COR-L47 (cell line): Measurements from ENCODE around the gene FARP2.

Experiments used
- DNase-seq: peaks from one replicate; lab custom pipeline; 2025; lab: John Stamatoyannopoulos, UW

The FARP2 gene

GRCh38 chr2:241489733-241490680 is 133.9 kb downstream of the FARP2 start:
- no peak for DNase-seq

DNA sequence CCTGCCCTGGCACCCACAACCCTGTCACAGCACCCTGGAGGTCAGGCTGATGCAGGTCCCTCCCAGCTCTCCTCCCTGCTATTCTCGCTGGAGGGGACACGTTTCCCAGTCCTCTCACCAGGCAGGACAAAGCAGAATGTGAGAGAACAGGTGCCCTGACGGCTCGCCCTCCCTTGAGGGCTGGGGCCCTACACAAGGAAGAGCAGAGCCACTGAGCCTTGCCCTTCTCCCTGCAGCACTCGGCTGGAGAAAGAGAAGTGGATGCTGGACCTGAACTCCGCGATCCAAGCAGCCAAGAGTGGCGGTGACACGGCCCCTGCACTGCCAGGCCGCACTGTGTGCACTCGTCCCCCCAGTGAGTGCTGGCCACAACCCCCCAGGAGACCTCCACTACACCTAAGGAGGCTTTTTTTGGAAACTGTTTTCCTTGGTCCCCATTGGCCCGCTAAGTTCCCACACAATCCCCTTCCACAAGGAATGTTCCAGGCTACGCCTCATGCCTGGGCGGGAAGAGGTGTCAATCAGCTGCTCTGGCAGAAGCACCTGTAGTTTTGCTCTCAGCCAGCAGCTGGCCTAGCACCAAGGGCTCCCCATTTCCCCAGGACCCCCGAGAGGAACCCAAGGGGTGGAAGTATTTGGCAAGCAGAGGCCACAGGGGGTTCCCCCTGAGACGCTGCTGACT is 134.9 kb downstream of the FARP2 start:
- no peak for DNase-seq

GRCh38 chr2:241491549-241492173 is 135.6 kb downstream of the FARP2 start:
- DNase-seq, result no peak

DNA sequence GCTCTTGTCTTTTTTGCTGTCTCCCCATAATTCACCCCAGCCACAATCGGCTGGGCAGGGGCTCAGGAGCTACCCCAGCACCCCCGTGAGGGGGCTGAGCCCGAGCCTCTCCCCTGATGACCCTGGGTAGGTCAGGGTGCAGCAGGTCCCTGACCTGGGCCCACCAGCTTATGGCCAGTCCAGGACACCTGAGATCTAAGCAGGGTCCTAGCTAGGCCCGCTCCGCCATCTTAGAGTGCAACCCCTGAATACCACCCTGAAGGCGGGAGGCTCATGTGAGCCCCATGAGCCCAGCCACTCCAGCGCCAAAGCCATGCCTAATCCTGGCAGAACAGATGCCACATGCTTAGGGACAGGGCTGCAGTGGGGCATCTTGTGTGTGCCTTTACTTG is 136.1 kb downstream of the FARP2 start:
- no peak for DNase-seq

- no peak for DNase-seq
Measured at GRCh38 chr2:241493092-241493491, 137.0 kb downstream of the FARP2 start.

GRCh38 chr2:241494311-241494908 is 138.3 kb downstream of the FARP2 start:
- no peak for DNase-seq

DNA sequence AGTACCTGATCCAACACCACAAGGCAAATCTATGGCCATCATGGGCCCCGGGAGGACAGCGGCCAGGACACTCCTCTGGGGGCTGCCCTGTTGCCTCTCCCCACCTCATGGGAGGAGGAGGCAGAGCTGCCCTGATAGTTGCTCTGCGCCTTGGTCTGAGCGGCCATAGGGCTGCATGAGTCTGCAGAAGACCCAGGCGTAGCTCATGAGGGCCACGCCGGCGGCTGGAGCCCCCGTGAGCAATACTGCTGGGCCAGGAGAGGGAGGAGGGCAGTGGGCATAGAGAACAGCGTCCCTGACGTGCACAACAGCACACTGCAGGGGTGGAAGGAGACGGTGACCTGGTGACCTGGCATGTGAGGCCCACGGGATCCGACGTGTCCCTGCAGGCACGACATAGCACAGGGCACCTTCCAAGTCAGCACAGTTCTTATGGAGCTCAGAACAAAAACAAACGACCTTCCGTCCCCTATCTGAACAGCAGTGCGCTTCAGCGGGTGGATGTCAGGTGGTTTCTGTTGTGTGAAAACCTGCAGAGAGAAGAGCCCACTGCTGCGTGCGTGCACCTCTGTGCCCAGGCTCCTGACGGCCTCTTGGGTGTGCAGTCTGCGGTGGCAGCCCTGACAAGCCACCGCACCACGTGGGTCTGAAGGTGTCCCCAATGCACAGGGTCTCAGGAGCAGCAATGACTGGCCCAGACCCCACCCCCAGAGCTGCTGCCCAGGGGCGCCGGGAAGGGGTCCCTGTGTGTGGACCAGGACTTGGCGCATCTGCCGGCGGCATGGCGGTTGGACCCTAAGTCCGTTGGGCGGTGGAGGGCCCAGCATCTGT is 139.3 kb downstream of the FARP2 start:
- DNase-seq, result no peak

- no peak for DNase-seq
Measured at GRCh38 chr2:241496003-241496707, 140.1 kb downstream of the FARP2 start.

GRCh38 chr2:241496904-241497877 is 141.1 kb downstream of the FARP2 start:
- peak; percentile 39 for DNase-seq

DNA sequence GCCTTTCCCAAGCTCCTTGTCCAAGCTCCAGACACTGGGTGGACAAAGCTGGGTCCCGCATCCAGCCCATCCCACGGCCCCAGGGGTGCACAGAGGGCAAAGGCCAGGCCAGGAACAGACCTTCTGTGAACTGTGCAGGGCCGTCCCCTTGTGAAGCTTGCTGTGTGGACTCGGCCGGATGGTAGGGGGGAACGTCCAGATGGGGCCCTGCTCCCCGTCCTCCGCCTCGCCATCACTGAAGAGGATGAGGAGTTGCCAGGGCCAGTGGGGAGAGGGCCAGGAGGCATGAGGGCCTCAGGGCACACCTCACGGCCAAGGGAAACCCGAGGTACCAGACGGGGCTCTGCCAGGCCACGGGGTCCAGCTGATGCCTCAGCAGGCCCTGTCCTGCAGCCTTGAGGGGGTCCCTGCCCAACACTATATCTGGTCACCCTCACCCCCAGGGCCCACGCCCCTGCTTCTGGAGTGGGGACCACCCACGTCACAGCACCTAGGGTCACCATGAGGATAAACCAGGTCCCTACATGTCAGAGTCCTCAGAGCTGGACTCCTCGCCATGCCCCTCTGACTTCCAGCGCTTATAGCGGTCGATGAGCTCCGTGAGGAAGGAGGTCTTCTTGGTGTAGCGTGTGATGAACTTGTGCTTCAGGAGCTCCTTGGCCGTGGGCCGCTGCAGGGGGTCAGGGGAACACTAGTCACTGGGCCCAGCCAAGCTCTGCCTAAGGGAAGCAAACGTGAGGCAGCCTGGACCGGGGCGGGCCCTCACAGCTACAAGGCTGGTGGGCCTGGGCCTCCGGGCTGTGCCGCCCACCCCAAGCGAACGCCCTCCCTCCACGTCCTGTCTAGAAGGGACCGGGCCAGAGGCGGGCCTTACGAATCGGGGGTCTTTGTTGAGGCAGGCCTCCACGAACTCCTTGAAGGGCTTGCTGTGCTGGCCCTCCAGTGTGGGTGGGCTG is 142.3 kb downstream of the FARP2 start:
- no peak for DNase-seq

DNA sequence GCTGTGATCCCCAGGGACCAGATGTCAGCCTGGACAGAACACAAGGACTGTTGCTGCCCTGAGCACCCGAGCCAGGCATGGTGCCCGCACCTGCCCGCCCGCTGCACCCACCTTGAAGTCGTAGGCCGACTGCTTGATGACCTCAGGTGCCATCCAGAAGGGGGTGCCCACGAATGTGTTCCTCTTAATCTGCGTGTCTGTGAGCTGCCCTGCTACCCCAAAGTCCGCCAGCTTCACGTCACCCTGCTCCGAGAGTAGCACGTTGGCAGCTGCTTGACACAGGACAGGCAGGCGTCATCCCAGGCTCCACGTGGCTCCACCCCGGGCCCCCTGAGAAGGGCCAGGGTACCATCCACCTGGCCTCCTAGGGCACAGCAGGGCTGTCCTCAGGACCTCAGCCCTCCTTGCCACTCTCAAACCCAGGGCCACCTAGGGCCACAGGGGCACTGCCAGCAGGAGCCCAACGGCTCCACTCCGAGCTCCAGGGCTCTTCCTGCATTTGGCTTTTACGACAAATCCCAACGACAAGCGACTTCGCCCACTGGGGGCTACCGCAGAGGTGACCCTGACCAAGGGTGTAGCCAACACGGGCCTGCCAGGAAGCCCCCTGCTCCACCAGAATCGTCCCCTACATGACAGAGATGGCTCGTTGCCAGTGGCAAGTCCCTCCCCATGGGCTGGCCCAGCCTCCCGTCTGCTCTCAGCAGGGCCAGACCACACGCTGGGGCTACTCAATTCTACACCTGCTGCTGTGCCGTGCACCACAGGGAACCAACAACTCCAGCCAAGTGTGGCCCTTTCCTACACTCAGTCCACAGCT is 143.3 kb downstream of the FARP2 start:
- DNase-seq, result peak; percentile 85

GRCh38 chr2:241500016-241500415 is 143.9 kb downstream of the FARP2 start:
- DNase-seq, result no peak

- DNase-seq, result no peak
Measured at GRCh38 chr2:241500431-241500975, 144.4 kb downstream of the FARP2 start.

DNA sequence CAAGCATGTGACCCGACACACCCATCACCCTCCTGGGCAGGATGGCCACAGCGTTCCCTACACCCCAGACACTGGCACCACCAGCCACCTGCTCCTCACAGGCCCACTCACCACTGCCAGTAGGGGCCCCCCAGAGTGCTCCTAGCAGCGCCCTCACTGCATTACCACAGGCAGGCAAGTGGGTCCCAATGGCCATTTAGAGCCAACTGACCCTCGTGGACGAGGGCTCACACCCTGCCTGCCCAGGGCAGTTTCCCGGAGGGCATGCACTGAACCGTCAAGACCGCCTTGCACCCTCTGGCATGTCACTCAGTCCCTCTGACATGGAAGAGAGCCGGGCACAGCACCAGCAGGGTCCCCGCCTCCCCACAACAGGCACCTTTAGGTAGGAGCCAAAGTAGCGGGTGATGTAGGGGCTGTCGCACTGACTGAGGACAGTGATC is 145.0 kb downstream of the FARP2 start:
- no peak for DNase-seq

GRCh38 chr2:241501551-241501950 is 145.5 kb downstream of the FARP2 start:
- no peak for DNase-seq

GRCh38 chr2:241502281-241502680 is 146.2 kb downstream of the FARP2 start:
- DNase-seq, result no peak

DNA sequence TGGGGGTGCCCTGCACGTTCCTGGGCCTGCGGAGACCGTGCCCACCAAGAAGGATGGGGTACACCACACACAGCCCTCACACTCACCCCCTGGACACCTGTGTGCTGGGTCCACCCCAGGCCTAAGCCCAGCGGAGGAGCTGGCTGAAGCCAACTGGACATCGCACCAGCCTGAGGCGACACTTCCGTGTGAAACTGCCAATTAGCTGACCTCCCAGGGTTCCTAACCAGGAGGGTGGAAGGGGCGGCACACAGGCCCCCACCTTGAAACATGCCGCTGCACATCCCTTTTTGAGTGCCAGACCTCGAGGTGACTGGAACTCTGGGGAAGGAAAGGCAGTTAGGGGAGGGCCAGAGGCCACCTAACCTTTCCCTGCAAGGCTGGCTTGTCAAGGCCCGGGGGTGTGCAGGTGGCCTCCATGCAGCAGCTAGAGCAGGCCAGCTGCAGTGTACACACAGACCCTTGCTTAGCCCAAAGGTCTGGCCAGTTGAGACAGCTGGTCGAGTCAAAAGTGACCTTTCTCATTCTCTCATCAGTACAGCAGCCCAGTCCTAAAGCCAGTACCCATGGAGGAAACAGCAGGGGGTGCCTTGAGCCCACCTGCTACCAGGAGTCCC is 147.8 kb downstream of the FARP2 start:
- DNase-seq, result no peak
